ENCODE results near the gene STARD3. TPM values are rescaled to one million over a fixed set of nuclear protein-coding genes. Genes with fewer than 3 reads are reported as not detected.

The STARD3 gene
- total and polyA plus RNA-seq, 2 experiments from 2014 or later, result 61.6 to 90.3 TPM

GRCh38 chr17:39676198-39676819 is 39.4 kb downstream of the STARD3 start:
- Histone ChIP-seq H2AFZ (no peak overlapping the region), H3K9me2 (replicated peaks; ENCODE audit: insufficient read depth) (no peaks in the 10 kb centered on the region), H3K36me3 (replicated peaks; ENCODE audit: insufficient read depth, low read depth) (no peaks in the 10 kb centered on the region), H3K9me3 (ENCODE audit: low read depth) (no peaks in the 10 kb centered on the region), H3K4me1 (ENCODE audit: insufficient read depth) (peaks cover 42% of the 10 kb centered on the region), H3K4me3 (no peak overlapping the region), H3K4me2 (no peak overlapping the region), H3K79me2 (no peaks in the 10 kb centered on the region), H3K27me3 (no peaks in the 10 kb centered on the region), H3K27ac (peak overlapping the region; percentile 91), H4K20me1 (ENCODE audit: insufficient read depth, poor library complexity, severe bottlenecking) (no peaks in the 10 kb centered on the region)
- TF ChIP-seq EZH2 (IDR thresholded peaks at IDR 0.05; ENCODE audit: borderline replicate concordance), result no peak
- no peak for TF ChIP-seq CTCF (IDR thresholded peaks at IDR 0.05; ENCODE audit: poor library complexity)
- TF ChIP-seq EZH2phosphoT487 (IDR thresholded peaks at IDR 0.05; ENCODE audit: low read depth, severe bottlenecking, unreplicated experiment), result no peak
- no peak for DNase-seq (ENCODE audit: low spot score)
- WGBS (ENCODE audit: low lambda C conversion rate, missing lambda C conversion rate), result 79% methylated on average over 7 of the region's 7 CpGs

DNA sequence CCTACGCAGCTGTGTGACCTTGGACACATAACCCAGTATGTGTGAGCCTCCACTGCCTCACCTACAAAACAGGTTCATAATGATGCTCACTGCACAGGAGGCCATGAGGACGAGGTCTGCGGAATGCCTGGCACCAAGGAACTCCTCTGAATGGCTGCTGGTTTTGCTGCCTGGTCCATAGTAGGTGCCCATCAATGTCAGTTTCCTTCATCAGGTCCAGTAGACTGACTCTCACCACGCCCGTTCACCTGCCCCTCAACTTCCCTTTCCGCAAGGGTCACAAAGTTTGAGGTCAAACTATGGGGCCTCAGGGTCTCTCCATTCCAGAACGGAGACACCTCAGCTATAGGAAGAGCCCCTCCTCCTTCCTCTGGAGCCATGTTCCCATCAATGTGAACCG is 40.1 kb downstream of the STARD3 start:
- DNase-seq (ENCODE audit: low spot score), result no peak
- TF ChIP-seq EZH2 (IDR thresholded peaks at IDR 0.05; ENCODE audit: borderline replicate concordance), result no peak
- no peak for TF ChIP-seq CTCF (IDR thresholded peaks at IDR 0.05; ENCODE audit: poor library complexity)
- TF ChIP-seq EZH2phosphoT487 (IDR thresholded peaks at IDR 0.05; ENCODE audit: low read depth, severe bottlenecking, unreplicated experiment), result no peak
- no peaks in the 10 kb centered on the region for H3K27me3 ChIP-seq
- H3K9me3 ChIP-seq (ENCODE audit: low read depth), result no peaks in the 10 kb centered on the region
- no peak overlapping the region for H2AFZ ChIP-seq
- peak overlapping the region; percentile 89 for H3K27ac ChIP-seq
- H3K4me1 ChIP-seq (ENCODE audit: insufficient read depth), result peaks cover 42% of the 10 kb centered on the region
- peak overlapping the region; percentile 41 for H3K4me2 ChIP-seq
- no peaks in the 10 kb centered on the region for H3K9me2 ChIP-seq (replicated peaks; ENCODE audit: insufficient read depth)
- no peaks in the 10 kb centered on the region for H3K79me2 ChIP-seq
- H3K36me3 ChIP-seq (replicated peaks; ENCODE audit: insufficient read depth, low read depth), result no peaks in the 10 kb centered on the region
- H4K20me1 ChIP-seq (ENCODE audit: insufficient read depth, poor library complexity, severe bottlenecking), result no peaks in the 10 kb centered on the region
- no peak overlapping the region for H3K4me3 ChIP-seq
- 89% methylated on average over 8 of the region's 8 CpGs for WGBS (ENCODE audit: low lambda C conversion rate, missing lambda C conversion rate)

DNA sequence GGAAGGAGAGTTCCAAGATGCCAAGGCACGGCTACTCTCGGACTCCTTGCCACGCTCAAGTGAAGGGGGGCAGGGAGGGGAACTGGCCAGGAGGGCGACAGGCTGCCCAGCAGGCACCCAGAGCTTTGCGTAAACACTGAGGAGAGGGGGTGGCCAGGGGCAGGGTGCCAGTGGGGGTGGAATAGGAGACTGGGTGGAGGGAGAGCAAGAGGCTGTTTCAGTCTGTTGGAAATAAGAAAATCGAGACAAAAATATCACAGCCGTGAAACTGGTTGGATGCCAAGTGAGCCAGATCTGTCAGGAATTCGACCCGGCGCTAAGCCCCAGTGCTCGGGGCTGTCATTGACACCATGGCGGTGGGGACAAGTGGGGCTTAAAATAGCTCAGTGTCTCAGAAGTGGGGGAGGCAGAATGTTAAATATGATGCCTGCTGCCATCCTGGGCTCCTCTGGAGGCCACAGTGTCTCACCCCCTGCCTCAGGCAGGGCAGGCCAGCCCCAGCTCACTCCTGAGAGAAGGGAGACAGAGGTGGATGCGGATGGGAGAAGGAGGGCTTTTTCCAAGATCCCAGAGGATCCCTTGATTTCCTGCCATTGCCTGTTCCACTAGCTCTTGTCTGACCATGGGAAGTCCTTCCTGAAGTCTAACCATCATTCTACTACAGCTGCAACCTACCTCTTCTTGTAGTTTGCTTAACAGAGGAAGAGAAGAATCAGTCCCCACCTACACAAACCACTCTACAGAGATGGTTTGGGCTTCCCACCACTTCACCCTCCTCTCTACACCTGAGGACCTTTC is 40.8 kb downstream of the STARD3 start:
- H3K4me1 ChIP-seq (ENCODE audit: insufficient read depth), result peaks cover 42% of the 10 kb centered on the region
- 72% methylated on average over 13 of the region's 13 CpGs for WGBS (ENCODE audit: low lambda C conversion rate, missing lambda C conversion rate)
- H3K27ac ChIP-seq, result peak overlapping the region; percentile 89
- H3K9me3 ChIP-seq (ENCODE audit: low read depth), result no peaks in the 10 kb centered on the region
- H3K4me3 ChIP-seq, result no peak overlapping the region
- no peaks in the 10 kb centered on the region for H4K20me1 ChIP-seq (ENCODE audit: insufficient read depth, poor library complexity, severe bottlenecking)
- no peaks in the 10 kb centered on the region for H3K9me2 ChIP-seq (replicated peaks; ENCODE audit: insufficient read depth)
- no peaks in the 10 kb centered on the region for H3K36me3 ChIP-seq (replicated peaks; ENCODE audit: insufficient read depth, low read depth)
- H3K27me3 ChIP-seq, result no peaks in the 10 kb centered on the region
- no peak overlapping the region for H2AFZ ChIP-seq
- peak overlapping the region; percentile 41 for H3K4me2 ChIP-seq
- no peaks in the 10 kb centered on the region for H3K79me2 ChIP-seq
- TF ChIP-seq EZH2phosphoT487 (IDR thresholded peaks at IDR 0.05; ENCODE audit: low read depth, severe bottlenecking, unreplicated experiment), result no peak
- TF ChIP-seq CTCF (IDR thresholded peaks at IDR 0.05; ENCODE audit: poor library complexity), result no peak
- no peak for TF ChIP-seq EZH2 (IDR thresholded peaks at IDR 0.05; ENCODE audit: borderline replicate concordance)
- DNase-seq (ENCODE audit: low spot score), result no peak

All from hepatocyte (in vitro differentiated cells).